Muscle of leg (tissue), 11 donors: ENCODE measurements around the gene HIVEP2. TPM values are rescaled to one million over a fixed set of nuclear protein-coding genes. Genes with fewer than 3 reads are reported as not detected.

Experiments used
- DNase-seq: peaks from one replicate; pipeline ENCODE4 v3.0.0; 2013
- H3K27ac ChIP-seq: one replicate; pipeline ENCODE4 v1.5.1; 2013; ENCODE audit warnings: mild to moderate bottlenecking, low read length, control low read depth
- H3K27me3 ChIP-seq: one replicate; pipeline ENCODE4 v1.6.1; 2013; ENCODE audit warnings: low read length; ENCODE audit not compliant: control insufficient read depth, insufficient read depth
- H3K36me3 ChIP-seq: one replicate; pipeline ENCODE4 v1.6.1; 2013; ENCODE audit warnings: low read length; ENCODE audit not compliant: control insufficient read depth, insufficient read depth
- H3K4me1 ChIP-seq: one replicate; pipeline ENCODE4 v1.6.1; 2013; ENCODE audit warnings: low read length; ENCODE audit not compliant: control insufficient read depth, insufficient read depth
- H3K4me3 ChIP-seq: one replicate; pipeline ENCODE4 v1.5.1; 2013; ENCODE audit warnings: low read length, control low read depth
- H3K9me3 ChIP-seq: replicated peaks from 2 replicates; pipeline ENCODE4 v1.6.1; 2013; ENCODE audit warnings: low read depth, low read length; ENCODE audit not compliant: control insufficient read depth
- WGBS: methylation state at CpG from one replicate; pipeline ENCODE4 v1.1.5; 2013; ENCODE audit warnings: missing lambda C conversion rate; ENCODE audit not compliant: insufficient coverage; 5-methylcytosine and 5-hydroxymethylcytosine counted together
- polyA plus RNA-seq, 8 donors: library from polyadenylated mRNA; unstranded; fragments of 120-200 nt; gene quantifications; one replicate each; pipeline versions ENCODE4 v1.2.1 to v1.2.3, GENCODE V29; 2013; ENCODE audit warnings: inconsistent platforms in 1 of 8, low replicate concordance in 1 of 8; ENCODE audit not compliant: insufficient read length in 8 of 8, insufficient read depth in 1 of 8
- total RNA-seq: library from RNA; stranded (reverse); fragments of 120-200 nt; gene quantifications from one replicate; pipeline ENCODE4 v1.2.4, GENCODE V29; 2013

The HIVEP2 gene
- total and polyA plus RNA-seq, 9 donors, result 8.6 to 17.9 (median 14.8) TPM

- H3K4me3 ChIP-seq, result no peak overlapping the region
- H3K27ac ChIP-seq, result no peak overlapping the region
- H3K27me3 ChIP-seq, result no peaks in the 10 kb centered on the region
- peaks cover 2% of the 10 kb centered on the region for H3K4me1 ChIP-seq
- H3K9me3 ChIP-seq, result no peaks in the 10 kb centered on the region
- no peaks in the 10 kb centered on the region for H3K36me3 ChIP-seq
- DNase-seq, result no peak
These were observed 35.3 kb downstream of the HIVEP2 start for GRCh38 chr6:142909686-142910085.

- Histone ChIP-seq H3K4me1 (peaks cover 2% of the 10 kb centered on the region), H3K4me3 (no peak overlapping the region), H3K9me3 (no peaks in the 10 kb centered on the region), H3K27ac (no peak overlapping the region), H3K27me3 (no peaks in the 10 kb centered on the region), H3K36me3 (no peaks in the 10 kb centered on the region)
- WGBS, result 100% methylated on average over 1 of the region's 1 CpG
- DNase-seq, result no peak
These were observed 36.7 kb downstream of the HIVEP2 start for GRCh38 chr6:142908235-142908634.

- WGBS, result 57% methylated on average over 4 of the region's 5 CpGs
- Histone ChIP-seq H3K4me3 (no peak overlapping the region), H3K27ac (peak overlapping the region; percentile 80), H3K27me3 (no peaks in the 10 kb centered on the region), H3K36me3 (no peaks in the 10 kb centered on the region), H3K9me3 (no peaks in the 10 kb centered on the region), H3K4me1 (peaks cover 2% of the 10 kb centered on the region)
- no peak for DNase-seq
These were observed 37.4 kb downstream of the HIVEP2 start for GRCh38 chr6:142907544-142907943.

GRCh38 chr6:142906945-142907470 is 38.0 kb downstream of the HIVEP2 start:
- no peaks in the 10 kb centered on the region for H3K36me3 ChIP-seq
- H3K4me1 ChIP-seq, result peaks cover 2% of the 10 kb centered on the region
- peak overlapping the region; percentile 80 for H3K27ac ChIP-seq
- no CpG with 5 or more reads among the region's 4 CpGs for WGBS
- H3K9me3 ChIP-seq, result no peaks in the 10 kb centered on the region
- DNase-seq, result peak; percentile 42
- H3K4me3 ChIP-seq, result no peak overlapping the region
- no peaks in the 10 kb centered on the region for H3K27me3 ChIP-seq

- Histone ChIP-seq H3K27ac (no peak overlapping the region), H3K4me1 (peaks cover 11% of the 10 kb centered on the region), H3K36me3 (no peaks in the 10 kb centered on the region), H3K9me3 (no peaks in the 10 kb centered on the region), H3K27me3 (no peaks in the 10 kb centered on the region), H3K4me3 (no peak overlapping the region)
- WGBS, result no CpG with 5 or more reads among the region's 1 CpG
- no peak for DNase-seq
These were observed 41.2 kb downstream of the HIVEP2 start for GRCh38 chr6:142903812-142904211.

- Histone ChIP-seq H3K4me3 (no peak overlapping the region), H3K9me3 (no peaks in the 10 kb centered on the region), H3K27ac (no peak overlapping the region), H3K27me3 (no peaks in the 10 kb centered on the region), H3K36me3 (no peaks in the 10 kb centered on the region), H3K4me1 (peaks cover 11% of the 10 kb centered on the region)
- WGBS, result no CpG with 5 or more reads among the region's 4 CpGs
- DNase-seq, result peak; percentile 46
These were observed 42.3 kb downstream of the HIVEP2 start for GRCh38 chr6:142902636-142903053.

- Histone ChIP-seq H3K4me3 (no peak overlapping the region), H3K36me3 (no peaks in the 10 kb centered on the region), H3K27ac (no peak overlapping the region), H3K4me1 (peaks cover 8% of the 10 kb centered on the region), H3K9me3 (no peaks in the 10 kb centered on the region), H3K27me3 (no peaks in the 10 kb centered on the region)
- WGBS, result no CpG with 5 or more reads among the region's 6 CpGs
- no peak for DNase-seq
These were observed 43.4 kb downstream of the HIVEP2 start for GRCh38 chr6:142901611-142902010.

GRCh38 chr6:142900227-142900971 is 44.6 kb downstream of the HIVEP2 start:
- Histone ChIP-seq H3K36me3 (no peaks in the 10 kb centered on the region), H3K27me3 (no peaks in the 10 kb centered on the region), H3K9me3 (no peaks in the 10 kb centered on the region), H3K27ac (no peak overlapping the region), H3K4me3 (no peak overlapping the region), H3K4me1 (peaks cover 8% of the 10 kb centered on the region)
- 61% methylated on average over 4 of the region's 10 CpGs for WGBS
- no peak for DNase-seq

- H3K27me3 ChIP-seq, result no peaks in the 10 kb centered on the region
- no peaks in the 10 kb centered on the region for H3K9me3 ChIP-seq
- H3K4me3 ChIP-seq, result no peak overlapping the region
- DNase-seq, result no peak
- no peak overlapping the region for H3K27ac ChIP-seq
- H3K4me1 ChIP-seq, result peaks cover 8% of the 10 kb centered on the region
- no peaks in the 10 kb centered on the region for H3K36me3 ChIP-seq
- 73% methylated on average over 2 of the region's 6 CpGs for WGBS
These were observed 45.8 kb downstream of the HIVEP2 start for GRCh38 chr6:142898927-142899895.

- no peaks in the 10 kb centered on the region for H3K9me3 ChIP-seq
- no peak for DNase-seq
- no peaks in the 10 kb centered on the region for H3K27me3 ChIP-seq
- WGBS, result 91% methylated on average over 2 of the region's 2 CpGs
- peaks cover 8% of the 10 kb centered on the region for H3K4me1 ChIP-seq
- no peaks in the 10 kb centered on the region for H3K36me3 ChIP-seq
- no peak overlapping the region for H3K27ac ChIP-seq
- no peak overlapping the region for H3K4me3 ChIP-seq
These were observed 47.3 kb downstream of the HIVEP2 start for GRCh38 chr6:142897659-142898058.
